Ovary (tissue), 3 donors: ENCODE measurements around the gene ARHGAP21.

Experiments used
- CTCF ChIP-seq, 3 donors: fragments of 450-650 bp in 2 of 3; fragments of 200-600 bp in 1 of 3; IDR thresholded peaks; one replicate each; pipeline versions ENCODE4 v1.5.1 to v1.8.0; 2016 to 2022; ENCODE audit warnings: antibody characterized with exemption in 3 of 3, mild to moderate bottlenecking in 1 of 3
- EP300 ChIP-seq: sonication (generic); formaldehyde crosslinking; IDR thresholded peaks from one replicate; pipeline ENCODE4 v1.6.1; 2017; ENCODE audit warnings: antibody characterized with exemption
- POLR2A ChIP-seq: fragments of 450-650 bp; IDR thresholded peaks from one replicate; pipeline ENCODE4 v1.6.1; 2017; ENCODE audit warnings: antibody characterized with exemption, mild to moderate bottlenecking, moderate library complexity
- donor health status: DM: no; HTN: no; CAD: no.

DNA sequence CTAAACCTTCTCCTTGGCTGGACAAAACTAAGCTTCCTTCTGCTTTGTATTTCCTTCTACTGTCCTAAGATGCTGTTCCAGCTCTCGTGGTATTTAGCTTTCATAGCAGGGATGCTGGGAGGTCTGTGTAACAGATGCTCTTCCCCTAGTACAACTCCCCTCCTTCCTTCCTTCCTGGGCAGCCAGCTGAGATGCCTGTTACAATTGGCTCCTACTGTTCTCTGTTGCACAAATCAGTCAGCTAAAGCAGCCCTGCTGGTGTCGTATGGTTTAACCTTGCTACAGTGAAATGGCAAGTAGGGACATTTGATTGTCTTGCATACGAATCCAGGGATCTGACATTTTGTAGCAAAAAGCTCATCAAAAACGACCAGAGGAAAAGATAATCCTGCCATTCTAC lies 143.8 kb downstream of the ARHGAP21 start:
- TF ChIP-seq POLR2A = no peak
- no peak for TF ChIP-seq CTCF (IDR thresholded peaks at IDR 0.05)
- no peak for TF ChIP-seq EP300
